K562 (cell line): Measurements from ENCODE around the gene SPATA13. TPM values are rescaled to one million over a fixed set of nuclear protein-coding genes. Genes with fewer than 3 reads are reported as not detected.

Experiments used
- ATAC-seq: fragments of 200-7000 bp; cut with Tn5 transposase; 3 replicates; pipeline ENCODE4 v1.9.1; 2020; ENCODE audit warnings: moderate library complexity
- BruUV-seq: library from RNA; stranded (reverse); fragments of 400-500 nt; replicated peaks from 2 replicates; lab custom pipeline; 2021; lab: Mats Ljungman, UMichigan
- CTCF ChIA-PET: fragments of 300-600 bp; formaldehyde crosslinking; extraction: SDS; loops from one replicate; lab custom pipeline; 2021; ENCODE audit warnings: low intra/inter-chr PET ratio; lab: Yijun Ruan, JAX
- POLR2A ChIA-PET: fragments of 300-600, 350-650 bp; sonication (Branson Sonifier 250); formaldehyde crosslinking; extraction: SDS; loops from one replicate; lab custom pipeline; 2021; ENCODE audit warnings: antibody characterized with exemption, inconsistent platforms; lab: Yijun Ruan, JAX
- DNase-seq, 4 experiments: peaks; one replicate each; pipeline versions ENCODE4 v3.0.0 to v3.0.0-alpha.2; 2011 to 2018; ENCODE audit warnings: low spot score in 3 of 4, mixed read lengths in 3 of 4; ENCODE audit errors: extremely low read depth in 1 of 4
- FAIRE-seq: peaks from 2 replicates; lab custom pipeline; 2011; peaks lifted over from hg19 to GRCh38; lab: Jason Lieb, UNC
- H2AFZ ChIP-seq: 2 replicates; pipeline ENCODE4 v1.6.0; 2011; ENCODE audit warnings: low read depth, low read length, control low read depth, inconsistent platforms
- H3K27ac ChIP-seq: fragments of 200-600 bp; 3 replicates; pipeline ENCODE4 v1.8.0; 2011; ENCODE audit warnings: low read depth, mild to moderate bottlenecking, control low read depth, inconsistent platforms, low read length, moderate library complexity, mixed read lengths; ENCODE audit errors: extremely low read depth
- H3K27me3 ChIP-seq, 2 experiments: fragments of 300-600 bp in 1 of 2; 2 replicates in 1 of 2; 3 replicates in 1 of 2; pipeline versions ENCODE4 v1.6.0 to v1.8.0; 2011; ENCODE audit warnings: inconsistent platforms in 2 of 2, low read length in 2 of 2, mild to moderate bottlenecking in 1 of 2, mixed read lengths in 1 of 2, moderate library complexity in 1 of 2; ENCODE audit not compliant: control insufficient read depth in 2 of 2, insufficient read depth in 2 of 2
- H3K36me3 ChIP-seq: fragments of 300-600 bp; 3 replicates; pipeline ENCODE4 v1.8.0; 2011; ENCODE audit warnings: mild to moderate bottlenecking, low read length, inconsistent platforms; ENCODE audit not compliant: control insufficient read depth, insufficient read depth
- H3K4me1 ChIP-seq, 2 experiments: fragments of 200-600 bp in 1 of 2; replicated peaks in 1 of 2; 2 replicates in 1 of 2; 3 replicates in 1 of 2; pipeline versions ENCODE4 v1.5.1 to v1.8.0; 2011; ENCODE audit warnings: inconsistent platforms in 2 of 2, low read length in 2 of 2, mild to moderate bottlenecking in 1 of 2, mixed read lengths in 1 of 2, moderate library complexity in 1 of 2; ENCODE audit not compliant: control insufficient read depth in 2 of 2, insufficient read depth in 2 of 2
- H3K4me2 ChIP-seq: 2 replicates; pipeline ENCODE4 v1.6.1; 2011; ENCODE audit warnings: low read length, control low read depth, inconsistent platforms, mixed read lengths; ENCODE audit not compliant: insufficient read depth
- H3K4me3 ChIP-seq: fragments of 200-600 bp; sonication (generic), shearing (Covaris generic); 2 replicates; pipeline ENCODE4 v1.5.1; 2016; ENCODE audit warnings: control low read depth, inconsistent platforms
- H3K79me2 ChIP-seq: fragments of 200-600 bp; 3 replicates; pipeline ENCODE4 v1.8.0; 2011; ENCODE audit warnings: low read length, inconsistent platforms; ENCODE audit not compliant: control insufficient read depth, insufficient read depth
- H3K9ac ChIP-seq, 2 experiments: 2 replicates each; pipeline versions ENCODE4 v1.6.0 to v1.6.1; 2011; ENCODE audit warnings: low read depth in 2 of 2, low read length in 2 of 2, control low read depth in 1 of 2, inconsistent platforms in 1 of 2, mild to moderate bottlenecking in 1 of 2, mixed read lengths in 1 of 2; ENCODE audit not compliant: insufficient read depth in 1 of 2
- H3K9me1 ChIP-seq: one replicate; pipeline ENCODE4 v1.6.0; 2011; ENCODE audit warnings: inconsistent platforms, mild to moderate bottlenecking, low read length, moderate library complexity; ENCODE audit not compliant: control insufficient read depth, insufficient read depth
- H3K9me3 ChIP-seq: replicated peaks from 2 replicates; pipeline ENCODE4 v1.5.1; 2011; ENCODE audit warnings: low read depth, low read length, inconsistent platforms; ENCODE audit not compliant: control insufficient read depth, insufficient read depth
- H4K20me1 ChIP-seq: replicated peaks from 2 replicates; pipeline ENCODE4 v1.6.1; 2011; ENCODE audit warnings: low read length, inconsistent platforms, mixed read lengths; ENCODE audit not compliant: control insufficient read depth, insufficient read depth
- CBFA2T3 ChIP-seq: fragments of 450-650 bp; IDR thresholded peaks from 2 replicates; pipeline ENCODE4 v1.6.1; 2017
- CTBP1 ChIP-seq: fragments of 450-650 bp; IDR thresholded peaks from 2 replicates; pipeline ENCODE4 v1.6.1; 2016; ENCODE audit warnings: borderline replicate concordance
- E2F5 ChIP-seq: sonication (generic); formaldehyde crosslinking; IDR thresholded peaks from 2 replicates; pipeline ENCODE4 v1.8.0; 2022; ENCODE audit warnings: mild to moderate bottlenecking, missing genetic modification reagents
- KDM1A ChIP-seq, 2 experiments: fragments of 450-650 bp; IDR thresholded peaks; 2 replicates each; pipeline ENCODE4 v1.6.1; 2016; ENCODE audit warnings: mild to moderate bottlenecking in 2 of 2
- MTF1 ChIP-seq: fragments of 250-450 bp; sonication (Bioruptor Pico); IDR thresholded peaks from 2 replicates; pipeline ENCODE4 v1.9.0; 2021; ENCODE audit warnings: moderate library complexity, mild to moderate bottlenecking, inconsistent platforms, borderline replicate concordance
- PCBP2 ChIP-seq: fragments of 200-400 bp; formaldehyde crosslinking; IDR thresholded peaks from 2 replicates; pipeline ENCODE4 v1.6.1; 2018; ENCODE audit warnings: low read length, low read depth, mild to moderate bottlenecking, moderate library complexity; ENCODE audit not compliant: poor library complexity, severe bottlenecking
- PHF21A ChIP-seq: fragments of 450-650 bp; IDR thresholded peaks from 2 replicates; pipeline ENCODE4 v1.6.1; 2017; ENCODE audit warnings: low read depth, borderline replicate concordance
- RREB1 ChIP-seq: fragments of 250-450 bp; sonication (Bioruptor Pico); IDR thresholded peaks from 2 replicates; pipeline ENCODE4 v1.4.0; 2020
- SLC30A9 ChIP-seq: fragments of 250-450 bp; sonication (Bioruptor Pico); IDR thresholded peaks from 2 replicates; pipeline ENCODE4 v1.8.0; 2022; ENCODE audit warnings: mild to moderate bottlenecking, moderate library complexity
- SRF ChIP-seq, 2 experiments: fragments of 250-450, 450-650 bp in 1 of 2; sonication (Bioruptor Pico) in 1 of 2; sonication (generic) in 1 of 2; formaldehyde crosslinking; IDR thresholded peaks; 2 replicates each; pipeline versions ENCODE4 v1.5.0 to v1.5.1; 2020 to 2022; ENCODE audit warnings: mild to moderate bottlenecking in 1 of 2, missing genetic modification reagents in 1 of 2
- YY1 ChIP-seq, 3 experiments: IDR thresholded peaks; 2 replicates each; pipeline ENCODE4 v1.6.1; 2011; ENCODE audit warnings: low read length in 2 of 3, mild to moderate bottlenecking in 2 of 3, moderate library complexity in 2 of 3, borderline replicate concordance in 1 of 3, control low read depth in 1 of 3, low read depth in 1 of 3; ENCODE audit not compliant: insufficient read depth in 3 of 3, insufficient replicate concordance in 2 of 3, control insufficient read depth in 1 of 3, insufficient read length in 1 of 3; ENCODE audit errors: extremely low read depth in 1 of 3
- ZNF347 ChIP-seq: fragments of 450-650 bp; formaldehyde crosslinking; IDR thresholded peaks from 2 replicates; pipeline ENCODE4 v1.4.0; 2020; ENCODE audit warnings: low read depth, mild to moderate bottlenecking, moderate library complexity
- ZNF431 ChIP-seq: sonication (generic); formaldehyde crosslinking; IDR thresholded peaks from 2 replicates; pipeline ENCODE4 v1.8.0; 2022; ENCODE audit warnings: mild to moderate bottlenecking, missing genetic modification reagents
- WGBS: fragments of 100-300 bp; shearing (Covaris generic); methylation state at CpG from one replicate; pipeline ENCODE4 v1.1.6; 2016; ENCODE audit warnings: low coverage, mixed read lengths; ENCODE audit not compliant: insufficient coverage; ENCODE audit errors: missing lambda C conversion rate; 5-methylcytosine and 5-hydroxymethylcytosine counted together
- in situ Hi-C: fragments of 300-500 bp; cut with MboI; formaldehyde crosslinking; loops from 4 replicates; pipeline ENCODE4 v1.15.0; 2018; ENCODE audit warnings: inconsistent platforms, mixed read lengths
- intact Hi-C: fragments of 100-400 bp; cut with micrococcal nuclease; formaldehyde crosslinking; loops from 2 replicates; pipeline ENCODE4 v1.14.2; 2022
- polyA plus RNA-seq, 8 experiments: library from polyadenylated mRNA; depleted of rRNA in 4 of 8; stranded (reverse) in 5 of 8; unstranded in 3 of 8; fragments of >200 nt; fragmentation: Nextera tagmentation in 2 of 8; fragmentation: Illumina TruSeq in 1 of 8; extraction: Ambion mirVana in 2 of 8; extraction: Trizol in 1 of 8; gene quantifications; 2 replicates each; pipeline versions ENCODE4 v1.2.1 to v1.2.3, GENCODE V29; 2011 to 2014; ENCODE audit warnings: inconsistent platforms in 1 of 8, missing spikeins in 1 of 8
- total RNA-seq, 7 experiments: library from RNA; depleted of rRNA in 6 of 7; stranded (reverse); fragments of >200 nt in 6 of 7; fragmentation: Illumina TruSeq in 2 of 7; extraction: Trizol in 2 of 7; gene quantifications; 2 replicates each; pipeline versions ENCODE4 v1.2.1 to v1.2.3, GENCODE V29; 2011 to 2021; ENCODE audit warnings: low replicate concordance in 1 of 7
- TF ChIP-seq, protein P1 (sequence below): fragments of 450-650 bp; IDR thresholded peaks from 2 replicates; pipeline ENCODE4 v1.7.0; 2016; ENCODE audit warnings: borderline replicate concordance

The SPATA13 gene
- total and polyA plus RNA-seq, 9 of the 15 experiments (the other 6 are each of a cell fraction or from before 2014, with no cell fraction given): 0.08 to 0.99 (median 0.21) TPM; not detected in 2

GRCh38 chr13:24263632-24264031 lies 103.1 kb downstream of the SPATA13 start:
- Histone ChIP-seq H3K4me2 (no peak overlapping the region), H3K4me3 (no peak overlapping the region), H3K36me3 (no peaks in the 10 kb centered on the region), H3K27me3 (peaks cover 0 to 18% of the 10 kb centered on the region in 2 experiments; a peak in 1 of 5 replicates), H3K27ac (no peak overlapping the region), H2AFZ (no peak overlapping the region), H3K9me3 (no peaks in the 10 kb centered on the region), H4K20me1 (no peaks in the 10 kb centered on the region), H3K79me2 (no peaks in the 10 kb centered on the region), H3K9me1 (no peaks in the 10 kb centered on the region), H3K4me1 (no peaks in the 10 kb centered on the region), H3K9ac (no peak overlapping the region)
- BruUV-seq: no TSS peak
- ChIA-PET CTCF (no interaction called here), POLR2A (no interaction called here)
- ATAC-seq (no peak), FAIRE-seq (no peak), DNase-seq (no peak)
- WGBS: 0% methylated on average over 4 of the region's 4 CpGs
- in situ Hi-C loops: no loop called here
- intact Hi-C loops: no loop called here
- TF ChIP-seq CBFA2T3: peak; percentile 26; the same call in 1 of the 2 replicates
- TF ChIP-seq ZNF431 (CRISPR knock-in tag): no peak
- no peak for TF ChIP-seq SRF (CRISPR knock-in tag; IDR thresholded peaks at IDR 0.05)
- no peak for TF ChIP-seq RREB1 (CRISPR knock-in tag)
- no peak for TF ChIP-seq MTF1 (CRISPR knock-in tag)
- TF ChIP-seq, protein P1, sequence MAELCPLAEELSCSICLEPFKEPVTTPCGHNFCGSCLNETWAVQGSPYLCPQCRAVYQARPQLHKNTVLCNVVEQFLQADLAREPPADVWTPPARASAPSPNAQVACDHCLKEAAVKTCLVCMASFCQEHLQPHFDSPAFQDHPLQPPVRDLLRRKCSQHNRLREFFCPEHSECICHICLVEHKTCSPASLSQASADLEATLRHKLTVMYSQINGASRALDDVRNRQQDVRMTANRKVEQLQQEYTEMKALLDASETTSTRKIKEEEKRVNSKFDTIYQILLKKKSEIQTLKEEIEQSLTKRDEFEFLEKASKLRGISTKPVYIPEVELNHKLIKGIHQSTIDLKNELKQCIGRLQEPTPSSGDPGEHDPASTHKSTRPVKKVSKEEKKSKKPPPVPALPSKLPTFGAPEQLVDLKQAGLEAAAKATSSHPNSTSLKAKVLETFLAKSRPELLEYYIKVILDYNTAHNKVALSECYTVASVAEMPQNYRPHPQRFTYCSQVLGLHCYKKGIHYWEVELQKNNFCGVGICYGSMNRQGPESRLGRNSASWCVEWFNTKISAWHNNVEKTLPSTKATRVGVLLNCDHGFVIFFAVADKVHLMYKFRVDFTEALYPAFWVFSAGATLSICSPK: no peak
- no peak for TF ChIP-seq SLC30A9
- TF ChIP-seq ZNF347: no peak
- peak in 1 of 2 experiments; percentile 22; a peak in 1 of 4 replicates for TF ChIP-seq KDM1A (IDR thresholded peaks at IDR 0.05)
- TF ChIP-seq E2F5 (CRISPR knock-in tag): no peak
- no peak for TF ChIP-seq PCBP2
- no peak for TF ChIP-seq YY1 (IDR thresholded peaks at IDR 0.05; ENCODE audit: borderline replicate concordance in 1 of 3, control insufficient read depth in 1 of 3, extremely low read depth in 1 of 3, insufficient read depth in 3 of 3, insufficient read length in 1 of 3, insufficient replicate concordance in 2 of 3, low read depth in 1 of 3, low read length in 2 of 3)
- no peak for TF ChIP-seq PHF21A
- TF ChIP-seq CTBP1: no peak
